HCT116 (cell line): ENCODE measurements around the gene AFP. TPM values are rescaled to one million over a fixed set of nuclear protein-coding genes. Genes with fewer than 3 reads are reported as not detected.

ENCODE experiments used
- ATAC-seq: fragments of 200-7000 bp; cut with Tn5 transposase; 2 replicates; pipeline ENCODE4 v1.9.1; 2020; ENCODE audit warnings: mild to moderate bottlenecking, moderate library complexity
- BruUV-seq: library from RNA; stranded (reverse); fragments of 400-500 nt; replicated peaks from 2 replicates; lab custom pipeline; 2021; lab: Mats Ljungman, UMichigan
- CTCF ChIA-PET: fragments of 300-600 bp; sonication (Branson Sonifier 250); formaldehyde crosslinking; loops from one replicate; lab custom pipeline; 2021; ENCODE audit warnings: antibody characterized with exemption; lab: Charles Lee
- POLR2A ChIA-PET: fragments of 300-600, 350-600 bp; sonication (Branson Sonifier 250); formaldehyde crosslinking; loops from one replicate; lab custom pipeline; 2021; ENCODE audit warnings: antibody characterized with exemption; lab: Charles Lee
- RAD21 ChIA-PET, 2 experiments: fragments of 300-600 bp; sonication (Branson Sonifier 250); formaldehyde crosslinking; loops; one replicate each; lab custom pipeline; 2023; ENCODE audit warnings: low total read pairs in 2 of 2; ENCODE audit not compliant: uncharacterized antibody in 2 of 2, unreplicated experiment in 2 of 2, low non-redundant PET in 1 of 2; lab: Charles Lee
- DNase-seq: peaks from one replicate; pipeline ENCODE4 v3.0.0-alpha.2; 2010; ENCODE audit warnings: low read depth, low spot score
- H2AFZ ChIP-seq: fragments of 200-600 bp; shearing (Covaris generic), sonication (generic); 2 replicates; pipeline ENCODE4 v1.6.1; 2017; ENCODE audit warnings: low read depth, mixed run types, mixed read lengths, antibody characterized with exemption, low read length; ENCODE audit not compliant: poor library complexity, severe bottlenecking
- H3K27ac ChIP-seq: 2 replicates; pipeline ENCODE4 v1.5.1; 2012; ENCODE audit warnings: low read depth, low read length
- H3K27me3 ChIP-seq: fragments of 200-600 bp; sonication (generic); 2 replicates; pipeline ENCODE4 v1.6.1; 2016; ENCODE audit warnings: mixed run types, low read length, mixed read lengths; ENCODE audit not compliant: insufficient read depth
- H3K36me3 ChIP-seq, 2 experiments: fragments of 200-500 bp in 1 of 2; fragments of 200-600 bp in 1 of 2; sonication (Bioruptor generic) in 1 of 2; sonication (generic) in 1 of 2; 2 replicates each; pipeline versions ENCODE4 v1.5.1 to v1.6.1; 2014 to 2016; ENCODE audit warnings: low read length in 2 of 2, inconsistent platforms in 1 of 2, mixed read lengths in 1 of 2, mixed run types in 1 of 2; ENCODE audit not compliant: insufficient read depth in 2 of 2, control insufficient read depth in 1 of 2
- H3K4me1 ChIP-seq, 2 experiments: fragments of 200-600 bp in 1 of 2; sonication (generic) in 1 of 2; 2 replicates each; pipeline versions ENCODE4 v1.5.1 to v1.6.1; 2012 to 2017; ENCODE audit warnings: low read length in 2 of 2, inconsistent platforms in 1 of 2, mild to moderate bottlenecking in 1 of 2, mixed read lengths in 1 of 2, mixed run types in 1 of 2, moderate library complexity in 1 of 2; ENCODE audit not compliant: insufficient read depth in 2 of 2, control insufficient read depth in 1 of 2
- H3K4me2 ChIP-seq: fragments of 200-600 bp; sonication (generic); 2 replicates; pipeline ENCODE4 v1.6.1; 2017; ENCODE audit warnings: mixed run types, low read length, mixed read lengths
- H3K4me3 ChIP-seq, 2 experiments: fragments of 200-600 bp in 1 of 2; sonication (generic) in 1 of 2; replicated peaks in 1 of 2; 2 replicates each; pipeline ENCODE4 v1.5.1; 2011 to 2016; ENCODE audit warnings: low read length in 2 of 2, control low read depth in 1 of 2, low read depth in 1 of 2, mild to moderate bottlenecking in 1 of 2, mixed read lengths in 1 of 2, mixed run types in 1 of 2
- H3K79me2 ChIP-seq: fragments of 200-600 bp; sonication (generic); 2 replicates; pipeline ENCODE4 v1.6.1; 2017; ENCODE audit warnings: mild to moderate bottlenecking, mixed run types, low read length, moderate library complexity, mixed read lengths; ENCODE audit not compliant: insufficient read depth
- H3K9ac ChIP-seq: fragments of 200-600 bp; sonication (generic); 2 replicates; pipeline ENCODE4 v1.6.1; 2016; ENCODE audit warnings: low read length, mixed read lengths
- H3K9me2 ChIP-seq: fragments of 200-600 bp; sonication (generic), shearing (Covaris generic); 2 replicates; pipeline ENCODE4 v1.6.1; 2017; ENCODE audit warnings: mixed run types, mild to moderate bottlenecking, moderate library complexity; ENCODE audit not compliant: insufficient read depth
- H3K9me3 ChIP-seq, 2 experiments: fragments of 200-500 bp in 1 of 2; fragments of 200-600 bp in 1 of 2; sonication (Bioruptor generic) in 1 of 2; sonication (generic) in 1 of 2; 2 replicates each; pipeline ENCODE4 v1.6.1; 2014 to 2017; ENCODE audit warnings: low read length in 2 of 2, mixed read lengths in 2 of 2, inconsistent platforms in 1 of 2, low read depth in 1 of 2, mild to moderate bottlenecking in 1 of 2, mixed run types in 1 of 2, moderate library complexity in 1 of 2; ENCODE audit not compliant: control insufficient read depth in 1 of 2, insufficient read depth in 1 of 2
- H4K20me1 ChIP-seq: fragments of 200-600 bp; sonication (generic), shearing (Covaris generic); 2 replicates; pipeline ENCODE4 v1.6.1; 2017; ENCODE audit warnings: mixed run types, mild to moderate bottlenecking, moderate library complexity; ENCODE audit not compliant: insufficient read depth
- CEBPB ChIP-seq: IDR thresholded peaks from 2 replicates; pipeline ENCODE4 v1.6.1; 2012; ENCODE audit warnings: low read depth
- ELF1 ChIP-seq: IDR thresholded peaks from 2 replicates; pipeline ENCODE4 v1.6.1; 2012; ENCODE audit warnings: low read depth, borderline replicate concordance
- EZH2 ChIP-seq: fragments of 200-600 bp; sonication (generic); IDR thresholded peaks from 2 replicates; pipeline ENCODE4 v1.6.1; 2017; ENCODE audit warnings: antibody characterized with exemption, mixed run types
- EZH2phosphoT487 ChIP-seq: fragments of 200-600 bp; IDR thresholded peaks from 2 replicates; pipeline ENCODE4 v1.6.1; 2018; ENCODE audit warnings: antibody characterized with exemption, borderline replicate concordance
- JUND ChIP-seq: IDR thresholded peaks from 2 replicates; pipeline ENCODE4 v1.6.1; 2012
- POLR2A ChIP-seq: IDR thresholded peaks from 2 replicates; pipeline ENCODE4 v1.7.0; 2011; ENCODE audit warnings: borderline replicate concordance; ENCODE audit not compliant: insufficient read depth, insufficient read length; ENCODE audit errors: extremely low read depth
- POLR2AphosphoS5 ChIP-seq: IDR thresholded peaks from 2 replicates; pipeline ENCODE4 v1.6.1; 2011; ENCODE audit warnings: mild to moderate bottlenecking, low read depth, low read length, moderate library complexity
- RAD21 ChIP-seq: IDR thresholded peaks from 2 replicates; pipeline ENCODE4 v1.6.1; 2012; ENCODE audit warnings: low read depth, mild to moderate bottlenecking
- REST ChIP-seq: IDR thresholded peaks from 2 replicates; pipeline ENCODE4 v1.6.1; 2012; ENCODE audit warnings: low read depth
- YY1 ChIP-seq: IDR thresholded peaks from 2 replicates; pipeline ENCODE4 v1.6.1; 2011; ENCODE audit warnings: low read length, low read depth, moderate library complexity, mild to moderate bottlenecking; ENCODE audit not compliant: insufficient replicate concordance; ENCODE audit errors: extremely low read depth
- ZBTB33 ChIP-seq: IDR thresholded peaks from 2 replicates; pipeline ENCODE4 v1.6.1; 2011; ENCODE audit warnings: mild to moderate bottlenecking, low read length, moderate library complexity; ENCODE audit not compliant: insufficient replicate concordance; ENCODE audit errors: extremely low read depth
- ZFX ChIP-seq: fragments of 450-650 bp; IDR thresholded peaks from 2 replicates; pipeline ENCODE4 v1.6.1; 2017
- ZNF274 ChIP-seq: fragments of 200-500 bp; sonication (Bioruptor generic); IDR thresholded peaks from 2 replicates; pipeline ENCODE4 v1.6.1; 2014; ENCODE audit warnings: mild to moderate bottlenecking, low read depth, low read length, inconsistent platforms
- intact Hi-C: fragments of 100-400 bp; cut with micrococcal nuclease; formaldehyde crosslinking; loops from 2 replicates; pipeline ENCODE4 v1.10.0; 2022
- total RNA-seq: library from RNA; stranded (reverse); gene quantifications from one replicate; pipeline ENCODE4 v1.2.1, GENCODE V29; 2021; ENCODE audit not compliant: unreplicated experiment

Gene AFP
- total RNA-seq, 1 experiment from 2014 or later, result 1.6 TPM

GRCh38 chr4:73438048-73438447, 2.0 kb downstream of the AFP start:
- TF ChIP-seq POLR2A (no peak), POLR2AphosphoS5 (no peak), REST (no peak), YY1 (no peak), CEBPB (no peak), EZH2 (no peak), JUND (no peak), RAD21 (no peak), EZH2phosphoT487 (no peak), ELF1 (no peak), ZNF274 (no peak), ZFX (no peak), ZBTB33 (no peak)
- Histone ChIP-seq H3K36me3 (no peaks in the 10 kb centered on the region), H3K9me3 (no peaks in the 10 kb centered on the region), H2AFZ (no peak overlapping the region), H3K9ac (no peak overlapping the region), H3K9me2 (no peaks in the 10 kb centered on the region), H3K4me3 (no peak overlapping the region), H3K27ac (no peak overlapping the region), H3K4me1 (no peaks in the 10 kb centered on the region), H3K4me2 (no peak overlapping the region), H3K79me2 (no peaks in the 10 kb centered on the region), H4K20me1 (no peaks in the 10 kb centered on the region), H3K27me3 (no peaks in the 10 kb centered on the region)
- no TSS peak for BruUV-seq
- ATAC-seq (no peak), DNase-seq (no peak)
- intact Hi-C loops, result no loop called here
- CTCF ChIA-PET, result interaction anchor here (1.0 to 2.0 kb wide), 2 partner anchors 8 to 97 kb away, joined by 5 to 10 read pairs; no protein-coding TSS in a partner anchor
- RAD21 ChIA-PET, result no interaction called here
- POLR2A ChIA-PET, result no interaction called here
